GM12872 (cell line): ENCODE measurements around the gene PHTF2.

Source experiments
- TF ChIP-seq, protein P1 (sequence below): IDR thresholded peaks from 3 replicates; pipeline ENCODE4 v1.5.1; 2011; ENCODE audit warnings: low read depth, mild to moderate bottlenecking, low read length, moderate library complexity; ENCODE audit not compliant: insufficient read depth

PHTF2 gene

GRCh38 chr7:77899516-77899915 is 100.9 kb downstream of the PHTF2 start:
- TF ChIP-seq, protein P1, sequence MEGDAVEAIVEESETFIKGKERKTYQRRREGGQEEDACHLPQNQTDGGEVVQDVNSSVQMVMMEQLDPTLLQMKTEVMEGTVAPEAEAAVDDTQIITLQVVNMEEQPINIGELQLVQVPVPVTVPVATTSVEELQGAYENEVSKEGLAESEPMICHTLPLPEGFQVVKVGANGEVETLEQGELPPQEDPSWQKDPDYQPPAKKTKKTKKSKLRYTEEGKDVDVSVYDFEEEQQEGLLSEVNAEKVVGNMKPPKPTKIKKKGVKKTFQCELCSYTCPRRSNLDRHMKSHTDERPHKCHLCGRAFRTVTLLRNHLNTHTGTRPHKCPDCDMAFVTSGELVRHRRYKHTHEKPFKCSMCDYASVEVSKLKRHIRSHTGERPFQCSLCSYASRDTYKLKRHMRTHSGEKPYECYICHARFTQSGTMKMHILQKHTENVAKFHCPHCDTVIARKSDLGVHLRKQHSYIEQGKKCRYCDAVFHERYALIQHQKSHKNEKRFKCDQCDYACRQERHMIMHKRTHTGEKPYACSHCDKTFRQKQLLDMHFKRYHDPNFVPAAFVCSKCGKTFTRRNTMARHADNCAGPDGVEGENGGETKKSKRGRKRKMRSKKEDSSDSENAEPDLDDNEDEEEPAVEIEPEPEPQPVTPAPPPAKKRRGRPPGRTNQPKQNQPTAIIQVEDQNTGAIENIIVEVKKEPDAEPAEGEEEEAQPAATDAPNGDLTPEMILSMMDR, result no peak

DNA sequence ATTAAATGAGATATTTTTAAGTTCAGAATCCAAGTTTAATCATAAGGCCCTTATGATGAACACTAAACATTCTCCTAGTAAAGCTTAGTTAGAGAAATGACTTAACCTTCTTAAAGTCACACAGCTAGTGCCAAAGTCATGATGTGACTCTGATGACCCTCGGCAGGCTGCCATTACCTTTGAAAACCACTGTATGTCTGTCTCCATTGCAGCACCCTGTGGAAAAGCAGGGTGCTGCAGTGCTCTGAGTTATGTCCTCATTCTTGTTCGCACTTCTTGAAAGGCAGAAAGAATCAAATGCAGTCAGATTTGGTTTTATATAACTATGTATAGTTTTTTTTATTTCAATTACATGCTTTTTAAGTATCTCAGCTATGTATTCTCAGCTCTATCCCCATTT is 105.0 kb downstream of the PHTF2 start:
- TF ChIP-seq, protein P1, result peak; percentile 62

DNA sequence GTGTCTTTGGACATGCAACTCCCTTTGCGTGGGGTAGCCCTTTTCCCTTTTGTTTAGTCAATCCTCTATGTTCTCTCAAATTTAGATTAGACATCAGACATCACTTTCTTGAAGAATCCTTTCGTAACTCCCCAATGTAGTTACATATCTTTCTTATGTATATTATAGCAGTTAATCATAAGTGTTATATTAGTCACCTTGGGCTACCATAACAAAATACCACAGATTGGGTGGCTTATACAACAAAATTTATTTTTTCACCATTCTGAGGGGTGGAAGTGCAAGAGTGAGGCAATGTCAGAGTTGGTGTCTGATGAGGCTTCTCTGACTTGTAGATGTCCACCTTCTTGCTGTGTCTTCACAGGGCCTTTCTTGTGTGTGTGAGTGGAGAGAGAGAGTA is 105.7 kb downstream of the PHTF2 start:
- TF ChIP-seq, protein P1, result no peak

GRCh38 chr7:77907281-77907680 is 108.7 kb downstream of the PHTF2 start:
- TF ChIP-seq, protein P1, result no peak

GRCh38 chr7:77908664-77909063 is 110.1 kb downstream of the PHTF2 start:
- TF ChIP-seq, protein P1, result no peak

- TF ChIP-seq, protein P1, result 0 out of 3 replicates have a peak, but pooled peaks have one; percentile 11
These were observed 111.6 kb downstream of the PHTF2 start for GRCh38 chr7:77910124-77910523.

DNA sequence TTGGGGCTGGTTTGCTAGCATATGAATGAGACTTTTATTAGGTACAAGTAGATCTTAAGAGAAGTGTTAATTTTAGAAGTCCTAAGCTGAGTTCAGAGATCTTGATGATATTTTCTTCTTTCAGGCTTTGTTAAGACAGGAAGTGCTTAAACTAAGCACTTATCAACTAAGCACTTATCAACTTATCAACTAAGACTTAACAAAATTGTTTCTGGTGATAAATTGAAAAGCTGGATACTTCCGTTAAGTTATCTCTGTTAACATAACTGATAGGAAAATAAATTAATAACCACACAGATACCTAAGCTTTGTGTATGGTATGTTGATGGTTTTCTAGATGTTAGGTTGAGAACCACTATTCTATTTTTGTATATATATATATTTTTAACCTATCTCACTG is 113.7 kb downstream of the PHTF2 start:
- TF ChIP-seq, protein P1, result no peak
